Endothelial cell of umbilical vein (primary cell): ENCODE results near the gene GPR160. TPM values are rescaled to one million over a fixed set of nuclear protein-coding genes. Genes with fewer than 3 reads are reported as not detected.

ENCODE experiments used
- BruUV-seq: library from RNA; stranded (reverse); fragments of 400-500 nt; replicated peaks from 2 replicates; lab custom pipeline; 2021; lab: Mats Ljungman, UMichigan
- CTCF ChIA-PET: fragments of 300-600, 350-600 bp; sonication (Branson Sonifier 250); formaldehyde crosslinking; loops from one replicate; lab custom pipeline; 2021; ENCODE audit warnings: antibody characterized with exemption, inconsistent platforms; lab: Charles Lee
- POLR2A ChIA-PET: fragments of 300-600, 350-600 bp; sonication (Branson Sonifier 250); formaldehyde crosslinking; loops from one replicate; lab custom pipeline; 2021; ENCODE audit warnings: antibody characterized with exemption, inconsistent platforms; lab: Charles Lee
- DNase-seq: peaks from one replicate; pipeline ENCODE4 v3.0.0-alpha.2; 2011; ENCODE audit warnings: low read depth, low spot score
- FAIRE-seq: peaks from 2 replicates; lab custom pipeline; 2011; peaks lifted over from hg19 to GRCh38; lab: Jason Lieb, UNC
- H2AFZ ChIP-seq: 2 replicates; pipeline ENCODE4 v1.6.0; 2012; ENCODE audit warnings: low read depth, low read length, control low read depth, inconsistent platforms
- H3K27ac ChIP-seq: 2 replicates; pipeline ENCODE4 v1.5.1; 2011; ENCODE audit warnings: low read depth, mild to moderate bottlenecking, control low read depth, low read length, moderate library complexity; ENCODE audit not compliant: insufficient read depth
- H3K27me3 ChIP-seq, 2 experiments: 2 replicates each; pipeline versions ENCODE4 v1.6.0 to v1.6.1; 2011; ENCODE audit warnings: low read length in 2 of 2, mixed read lengths in 1 of 2; ENCODE audit not compliant: control insufficient read depth in 2 of 2, insufficient read depth in 2 of 2
- H3K36me3 ChIP-seq, 2 experiments: 2 replicates in 1 of 2; 3 replicates in 1 of 2; pipeline ENCODE4 v1.5.1; 2011; ENCODE audit warnings: low read length in 2 of 2, mild to moderate bottlenecking in 1 of 2, moderate library complexity in 1 of 2; ENCODE audit not compliant: control insufficient read depth in 2 of 2, insufficient read depth in 2 of 2; ENCODE audit errors: extremely low read depth in 1 of 2
- H3K4me1 ChIP-seq: 3 replicates; pipeline ENCODE4 v1.5.1; 2011; ENCODE audit warnings: mild to moderate bottlenecking, low read length; ENCODE audit not compliant: control insufficient read depth, insufficient read depth; ENCODE audit errors: extremely low read depth
- H3K4me2 ChIP-seq: 2 replicates; pipeline ENCODE4 v1.6.1; 2011; ENCODE audit warnings: low read length, control low read depth, mixed read lengths; ENCODE audit not compliant: insufficient read depth
- H3K4me3 ChIP-seq, 3 experiments: fragments of 200-600 bp in 1 of 3; sonication (generic), shearing (Covaris generic) in 1 of 3; replicated peaks in 1 of 3; 2 replicates each; pipeline ENCODE4 v1.5.1; 2011 to 2016; ENCODE audit warnings: control low read depth in 3 of 3, low read length in 3 of 3, mild to moderate bottlenecking in 2 of 3, inconsistent platforms in 1 of 3, low read depth in 1 of 3, moderate library complexity in 1 of 3; ENCODE audit not compliant: insufficient read depth in 1 of 3
- H3K79me2 ChIP-seq: 2 replicates; pipeline ENCODE4 v1.6.0; 2012; ENCODE audit warnings: low read length, inconsistent platforms; ENCODE audit not compliant: control insufficient read depth, insufficient read depth
- H3K9ac ChIP-seq: replicated peaks from 2 replicates; pipeline ENCODE3; 2011; ENCODE audit warnings: low read length, control low read depth; ENCODE audit not compliant: insufficient read depth; ENCODE audit errors: extremely low read depth
- H3K9me1 ChIP-seq: replicated peaks from 3 replicates; pipeline ENCODE4 v1.6.0; 2011; ENCODE audit warnings: mild to moderate bottlenecking, low read length; ENCODE audit not compliant: control insufficient read depth, insufficient read depth; ENCODE audit errors: extremely low read depth
- H3K9me3 ChIP-seq: replicated peaks from 2 replicates; pipeline ENCODE4 v1.5.1; 2012; ENCODE audit warnings: low read length, inconsistent platforms; ENCODE audit not compliant: control insufficient read depth, insufficient read depth
- H4K20me1 ChIP-seq: replicated peaks from 2 replicates; pipeline ENCODE3; 2011; ENCODE audit warnings: mild to moderate bottlenecking, low read length; ENCODE audit not compliant: control insufficient read depth, insufficient read depth; ENCODE audit errors: extremely low read depth
- CTCF ChIP-seq, 2 donors: IDR thresholded peaks; 1 replicate in 1 of 2; 2 replicates in 1 of 2; pipeline ENCODE4 v1.5.1; 2011; ENCODE audit warnings: low read length in 2 of 2, mild to moderate bottlenecking in 2 of 2, moderate library complexity in 2 of 2, control low read depth in 1 of 2, inconsistent platforms in 1 of 2, low read depth in 1 of 2; ENCODE audit not compliant: insufficient read depth in 1 of 2; ENCODE audit errors: extremely low read depth in 1 of 2
- EZH2 ChIP-seq: IDR thresholded peaks from 2 replicates; pipeline ENCODE4 v1.6.1; 2012; ENCODE audit warnings: borderline replicate concordance, low read depth, mild to moderate bottlenecking, moderate library complexity, low read length, inconsistent platforms; ENCODE audit not compliant: severe bottlenecking
- FOS ChIP-seq: IDR thresholded peaks from 2 replicates; pipeline ENCODE4 v1.6.1; 2011; ENCODE audit warnings: mild to moderate bottlenecking, low read length, moderate library complexity, borderline replicate concordance; ENCODE audit not compliant: insufficient read depth
- GATA2 ChIP-seq: IDR thresholded peaks from 2 replicates; pipeline ENCODE4 v1.7.0; 2011; ENCODE audit warnings: low read depth, mild to moderate bottlenecking, moderate library complexity, mixed read lengths, low read length; ENCODE audit not compliant: insufficient read length, insufficient read depth
- JUN ChIP-seq: IDR thresholded peaks from 2 replicates; pipeline ENCODE4 v1.6.1; 2011; ENCODE audit warnings: borderline replicate concordance, low read depth; ENCODE audit not compliant: insufficient read length, insufficient read depth
- MAX ChIP-seq: IDR thresholded peaks from 2 replicates; pipeline ENCODE4 v1.6.1; 2011; ENCODE audit not compliant: insufficient read depth, insufficient read length
- MYC ChIP-seq: IDR thresholded peaks from one replicate; pipeline ENCODE4 v1.6.1; 2011; ENCODE audit warnings: mild to moderate bottlenecking, low read depth, low read length
- POLR2A ChIP-seq: IDR thresholded peaks from 2 replicates; pipeline ENCODE4 v1.6.1; 2012; ENCODE audit warnings: low read depth, mild to moderate bottlenecking, control low read depth, low read length
- POLR2AphosphoS5 ChIP-seq: IDR thresholded peaks from 2 replicates; pipeline ENCODE4 v1.6.1; 2012; ENCODE audit warnings: low read depth, mild to moderate bottlenecking, control low read depth, low read length, moderate library complexity; ENCODE audit not compliant: insufficient read depth
- dilution Hi-C: fragments of 300-500 bp; cut with MboI; formaldehyde crosslinking; loops from one replicate; pipeline ENCODE4 v1.15.0; 2019; ENCODE audit warnings: low sequenced_read_pairs; ENCODE audit not compliant: extremely low pct_ligation_motif_present
- intact Hi-C: fragments of 100-400 bp; cut with micrococcal nuclease; formaldehyde crosslinking; loops from one replicate; pipeline ENCODE4 v1.10.0; 2022
- polyA plus RNA-seq, 4 experiments: library from polyadenylated mRNA; depleted of rRNA in 3 of 4; stranded (reverse) in 3 of 4; unstranded in 1 of 4; fragments of >200 nt; gene quantifications; 2 replicates each; pipeline versions ENCODE4 v1.2.1 to v1.2.3, GENCODE V29; 2011 to 2012; ENCODE audit warnings: missing spikeins in 1 of 4
- total RNA-seq: library from RNA; stranded (reverse); gene quantifications from 2 replicates; pipeline ENCODE4 v1.2.3, GENCODE V29; 2021

GPR160 gene
- total and polyA plus RNA-seq, 2 donors (not counting 3 experiments of a cell fraction or from before 2014, with no cell fraction given), result 0.39 to 1.3 TPM

- DNase-seq (no peak), FAIRE-seq (no peak)
- ChIA-PET POLR2A (no interaction called here), CTCF (no interaction called here)
- Histone ChIP-seq H4K20me1 (no peaks in the 10 kb centered on the region), H3K9ac (no peak overlapping the region), H3K9me3 (no peaks in the 10 kb centered on the region), H3K9me1 (no peaks in the 10 kb centered on the region), H3K27ac (no peak overlapping the region), H3K36me3 (no peaks in the 10 kb centered on the region), H3K4me3 (no peak overlapping the region), H3K79me2 (no peaks in the 10 kb centered on the region), H2AFZ (no peak overlapping the region), H3K27me3 (no peaks in the 10 kb centered on the region), H3K4me2 (no peak overlapping the region), H3K4me1 (no peaks in the 10 kb centered on the region)
- dilution Hi-C loops, result no loop called here
- TF ChIP-seq EZH2 (no peak), POLR2A (no peak), POLR2AphosphoS5 (no peak), GATA2 (no peak), FOS (no peak), JUN (no peak), CTCF (IDR thresholded peaks at IDR 0.05; ENCODE audit: extremely low read depth in 1 of 2, insufficient read depth in 1 of 2, low read depth in 1 of 2, low read length in 2 of 2) (no peak), MYC (no peak), MAX (no peak)
- intact Hi-C loops, result no loop called here
- BruUV-seq, result no TSS peak
Measured at GRCh38 chr3:170076715-170077238, 39.0 kb downstream of the GPR160 start.
